ENCODE data around the gene LRRC41. TPM values are rescaled to one million over a fixed set of nuclear protein-coding genes. Genes with fewer than 3 reads are reported as not detected.

Gene LRRC41
- total and polyA plus RNA-seq, 12 donors, result 15.4 to 52.5 (median 41.7) TPM

DNA sequence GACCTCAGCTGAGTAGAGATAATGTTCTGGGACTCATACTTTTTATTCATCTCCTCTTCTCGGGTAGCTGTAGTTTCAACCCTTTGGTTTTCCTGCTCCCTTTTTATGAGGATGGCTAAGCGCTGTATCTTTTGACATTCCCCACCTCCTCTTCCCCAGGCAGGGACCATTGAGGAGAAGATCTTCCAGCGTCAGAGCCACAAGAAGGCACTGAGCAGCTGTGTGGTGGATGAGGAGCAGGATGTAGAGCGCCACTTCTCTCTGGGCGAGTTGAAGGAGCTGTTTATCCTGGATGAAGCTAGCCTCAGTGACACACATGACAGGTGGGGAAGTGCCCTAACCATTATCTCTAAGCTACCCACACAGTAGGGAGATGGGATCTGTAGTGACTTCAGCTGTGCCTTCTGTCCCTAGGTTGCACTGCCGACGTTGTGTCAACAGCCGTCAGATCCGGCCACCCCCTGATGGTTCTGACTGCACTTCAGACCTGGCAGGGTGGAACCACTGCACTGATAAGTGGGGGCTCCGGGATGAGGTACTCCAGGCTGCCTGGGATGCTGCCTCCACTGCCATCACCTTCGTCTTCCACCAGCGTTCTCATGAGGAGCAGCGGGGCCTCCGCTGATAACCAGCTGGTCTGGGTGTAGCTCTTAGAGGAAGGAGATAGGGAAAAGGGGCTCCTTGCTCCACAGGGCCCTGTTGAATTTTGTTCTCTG, 25.6 kb downstream of the LRRC41 start:
- Histone ChIP-seq H3K4me3 (no peak overlapping the region), H3K27me3 (no peaks in the 10 kb centered on the region), H3K36me3 (peaks cover 0 to 67% (median 25%) of the 10 kb centered on the region in 9 donors), H3K9me3 (no peaks in the 10 kb centered on the region), H3K27ac (no peak overlapping the region), H3K4me1 (no peaks in the 10 kb centered on the region)
- ATAC-seq, result peak in 2 of 8 donors; percentile 14 to 16
- WGBS, 2 donors, result 58 to 71% methylated on average over 14 of the region's 14 CpGs
- intact Hi-C loops (cut with DNase I), result no loop called here
- TF ChIP-seq, protein P1, sequence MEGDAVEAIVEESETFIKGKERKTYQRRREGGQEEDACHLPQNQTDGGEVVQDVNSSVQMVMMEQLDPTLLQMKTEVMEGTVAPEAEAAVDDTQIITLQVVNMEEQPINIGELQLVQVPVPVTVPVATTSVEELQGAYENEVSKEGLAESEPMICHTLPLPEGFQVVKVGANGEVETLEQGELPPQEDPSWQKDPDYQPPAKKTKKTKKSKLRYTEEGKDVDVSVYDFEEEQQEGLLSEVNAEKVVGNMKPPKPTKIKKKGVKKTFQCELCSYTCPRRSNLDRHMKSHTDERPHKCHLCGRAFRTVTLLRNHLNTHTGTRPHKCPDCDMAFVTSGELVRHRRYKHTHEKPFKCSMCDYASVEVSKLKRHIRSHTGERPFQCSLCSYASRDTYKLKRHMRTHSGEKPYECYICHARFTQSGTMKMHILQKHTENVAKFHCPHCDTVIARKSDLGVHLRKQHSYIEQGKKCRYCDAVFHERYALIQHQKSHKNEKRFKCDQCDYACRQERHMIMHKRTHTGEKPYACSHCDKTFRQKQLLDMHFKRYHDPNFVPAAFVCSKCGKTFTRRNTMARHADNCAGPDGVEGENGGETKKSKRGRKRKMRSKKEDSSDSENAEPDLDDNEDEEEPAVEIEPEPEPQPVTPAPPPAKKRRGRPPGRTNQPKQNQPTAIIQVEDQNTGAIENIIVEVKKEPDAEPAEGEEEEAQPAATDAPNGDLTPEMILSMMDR (IDR thresholded peaks at IDR 0.05), result no peak
- DNase-seq, result no peak

DNA sequence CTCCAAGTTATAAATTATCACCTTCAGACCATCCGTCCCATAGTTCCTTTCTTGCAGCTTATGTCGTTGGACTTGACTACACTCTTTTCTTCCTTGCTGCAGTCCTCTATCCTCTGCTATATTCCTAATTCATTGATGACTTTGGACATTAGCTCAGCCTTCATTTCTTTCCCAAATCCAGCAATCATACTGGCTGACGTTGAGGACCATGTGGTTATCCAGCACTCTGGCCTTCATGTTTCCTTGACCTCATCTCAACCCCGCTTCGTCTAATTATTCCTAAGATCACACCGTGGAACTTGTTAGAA, 28.4 kb downstream of the LRRC41 start:
- Histone ChIP-seq H3K9me3 (no peaks in the 10 kb centered on the region), H3K27ac (no peak overlapping the region), H3K27me3 (no peaks in the 10 kb centered on the region), H3K4me1 (no peaks in the 10 kb centered on the region), H3K4me3 (no peak overlapping the region), H3K36me3 (peaks cover 0 to 50% (median 12%) of the 10 kb centered on the region in 9 donors)
- DNase-seq, result no peak
- intact Hi-C loops (cut with DNase I), result no loop called here
- no peak for ATAC-seq
- TF ChIP-seq, protein P1 (IDR thresholded peaks at IDR 0.05), result no peak
- WGBS, 2 donors, result 90 to 94% methylated on average over 6 of the region's 6 CpGs

DNA sequence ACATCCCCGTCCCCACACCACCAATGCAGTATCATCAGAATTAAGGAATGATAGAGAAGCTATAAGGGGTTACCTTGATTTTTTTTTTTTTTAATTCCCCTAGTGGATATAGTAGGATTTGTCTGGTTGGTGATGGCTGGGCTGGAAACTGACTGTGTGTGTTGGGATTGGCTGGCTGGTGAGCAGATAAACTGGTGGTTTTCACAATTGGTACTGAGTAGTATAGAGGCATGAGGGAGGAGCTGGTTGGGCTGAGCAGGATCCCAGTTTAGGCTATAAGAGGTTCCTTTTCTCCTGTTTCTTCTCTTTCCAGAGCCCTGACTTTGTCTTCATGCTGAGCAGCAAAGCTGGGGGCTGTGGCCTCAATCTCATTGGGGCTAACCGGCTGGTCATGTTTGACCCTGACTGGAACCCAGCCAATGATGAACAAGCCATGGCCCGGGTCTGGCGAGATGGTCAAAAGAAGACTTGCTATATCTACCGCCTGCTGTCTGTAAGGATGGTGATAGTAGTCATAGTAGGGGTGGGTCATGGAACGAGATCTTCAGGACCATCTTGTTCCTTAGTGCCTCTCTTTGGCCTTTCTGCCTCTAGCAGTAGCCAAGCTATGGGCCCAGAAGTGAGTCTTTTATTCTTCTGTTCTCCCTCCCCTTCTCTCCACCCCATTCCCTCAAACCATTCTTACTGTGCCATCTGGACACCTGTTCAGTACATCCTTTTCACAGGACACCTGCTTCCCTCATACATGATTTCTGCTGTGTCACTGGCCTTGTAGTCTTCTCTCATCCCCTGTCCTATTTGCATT, 29.0 kb downstream of the LRRC41 start:
- Histone ChIP-seq H3K36me3 (peaks cover 0 to 50% (median 11%) of the 10 kb centered on the region in 9 donors), H3K9me3 (no peaks in the 10 kb centered on the region), H3K27me3 (no peaks in the 10 kb centered on the region), H3K27ac (no peak overlapping the region), H3K4me3 (no peak overlapping the region), H3K4me1 (no peaks in the 10 kb centered on the region)
- intact Hi-C loops (cut with DNase I), result no loop called here
- ATAC-seq, result no peak
- WGBS, 2 donors, result 96 to 97% methylated on average over 6 of the region's 6 CpGs
- TF ChIP-seq, protein P1 (IDR thresholded peaks at IDR 0.05), result no peak
- DNase-seq, result no peak

DNA sequence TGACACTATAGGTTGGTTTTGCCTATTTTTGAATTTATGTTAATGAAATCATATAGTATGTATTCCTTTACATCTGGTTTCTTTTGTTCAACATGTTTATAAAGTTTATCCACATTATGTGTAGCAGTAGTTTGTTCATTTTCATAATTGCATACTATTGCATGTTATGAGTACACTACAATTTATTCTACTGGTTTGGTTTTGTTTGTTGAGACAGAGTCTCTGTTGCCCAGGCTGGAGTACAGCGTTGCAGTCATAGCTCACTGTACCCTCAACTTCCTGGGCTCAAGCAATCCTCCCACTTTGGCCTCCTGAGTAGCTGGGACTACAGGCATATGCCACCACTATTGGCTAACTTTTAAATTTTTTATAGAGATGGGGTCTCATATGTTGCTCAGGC, 34.8 kb downstream of the LRRC41 start:
- Histone ChIP-seq H3K36me3 (peaks cover 0 to 42% (median 0%) of the 10 kb centered on the region in 9 donors), H3K4me3 (no peak overlapping the region), H3K4me1 (no peaks in the 10 kb centered on the region), H3K27ac (no peak overlapping the region), H3K27me3 (no peaks in the 10 kb centered on the region), H3K9me3 (no peaks in the 10 kb centered on the region)
- intact Hi-C loops (cut with DNase I), result no loop called here
- DNase-seq (no peak), ATAC-seq (no peak)
- TF ChIP-seq, protein P1 (IDR thresholded peaks at IDR 0.05), result no peak
- 97 to 100% methylated on average over 1 of the region's 1 CpG for WGBS, 2 donors
